Stimulated activated CD4-positive, alpha-beta T cell treated with anti-CD3 and anti-CD28 coated beads, Interleukin-4, amount 100 ng/mL, for 4 hours (primary cell): ENCODE measurements around the gene MAPT.
"Not testable (repeated sequence)": the region's sequence is repeated elsewhere in the genome, so short reads cannot be mapped to it uniquely, and the experiment has no call there.

Experiments used
- DNase-seq, 2 experiments: peaks; one replicate each; pipeline ENCODE4 v3.0.0-alpha.2; 2020

MAPT gene

GRCh38 chr17:45997166-45997565 lies 102.8 kb downstream of the MAPT start:
- no peak for DNase-seq

DNA sequence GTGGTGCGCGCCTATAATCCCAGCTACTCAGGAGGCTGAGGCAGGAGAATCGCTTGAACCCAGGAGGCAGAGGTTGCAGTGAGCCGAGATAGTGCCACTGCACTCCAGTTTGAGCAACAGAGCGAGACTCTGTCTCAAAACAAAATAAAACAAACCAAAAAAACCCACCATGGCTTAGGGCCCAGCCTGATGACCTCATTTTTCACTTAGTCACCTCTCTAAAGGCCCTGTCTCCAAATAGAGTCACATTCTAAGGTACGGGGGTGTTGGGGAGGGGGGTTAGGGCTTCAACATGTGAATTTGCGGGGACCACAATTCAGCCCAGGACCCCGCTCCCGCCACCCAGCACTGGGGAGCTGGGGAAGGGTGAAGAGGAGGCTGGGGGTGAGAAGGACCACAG lies 103.3 kb downstream of the MAPT start:
- DNase-seq, result no peak

GRCh38 chr17:45998987-45999899 lies 104.9 kb downstream of the MAPT start, which contains the start of gene STH:
Gene STH (plus strand): TSS chr17:45999250. CDS start chr17:45999280, 30 bp downstream.
- DNase-seq, result no peak

GRCh38 chr17:45999900-46000290 lies 105.5 kb downstream of the MAPT start:
- no peak for DNase-seq

DNA sequence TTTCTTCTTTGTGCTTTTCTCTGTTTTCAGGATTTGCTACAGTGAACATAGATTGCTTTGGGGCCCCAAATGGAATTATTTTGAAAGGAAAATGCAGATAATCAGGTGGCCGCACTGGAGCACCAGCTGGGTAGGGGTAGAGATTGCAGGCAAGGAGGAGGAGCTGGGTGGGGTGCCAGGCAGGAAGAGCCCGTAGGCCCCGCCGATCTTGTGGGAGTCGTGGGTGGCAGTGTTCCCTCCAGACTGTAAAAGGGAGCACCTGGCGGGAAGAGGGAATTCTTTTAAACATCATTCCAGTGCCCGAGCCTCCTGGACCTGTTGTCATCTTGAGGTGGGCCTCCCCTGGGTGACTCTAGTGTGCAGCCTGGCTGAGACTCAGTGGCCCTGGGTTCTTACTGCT lies 105.9 kb downstream of the MAPT start:
- DNase-seq, result no peak

GRCh38 chr17:46000757-46001156 lies 106.4 kb downstream of the MAPT start:
- no peak for DNase-seq

- no peak for DNase-seq
Measured at GRCh38 chr17:46001390-46002310, 107.3 kb downstream of the MAPT start.

DNA sequence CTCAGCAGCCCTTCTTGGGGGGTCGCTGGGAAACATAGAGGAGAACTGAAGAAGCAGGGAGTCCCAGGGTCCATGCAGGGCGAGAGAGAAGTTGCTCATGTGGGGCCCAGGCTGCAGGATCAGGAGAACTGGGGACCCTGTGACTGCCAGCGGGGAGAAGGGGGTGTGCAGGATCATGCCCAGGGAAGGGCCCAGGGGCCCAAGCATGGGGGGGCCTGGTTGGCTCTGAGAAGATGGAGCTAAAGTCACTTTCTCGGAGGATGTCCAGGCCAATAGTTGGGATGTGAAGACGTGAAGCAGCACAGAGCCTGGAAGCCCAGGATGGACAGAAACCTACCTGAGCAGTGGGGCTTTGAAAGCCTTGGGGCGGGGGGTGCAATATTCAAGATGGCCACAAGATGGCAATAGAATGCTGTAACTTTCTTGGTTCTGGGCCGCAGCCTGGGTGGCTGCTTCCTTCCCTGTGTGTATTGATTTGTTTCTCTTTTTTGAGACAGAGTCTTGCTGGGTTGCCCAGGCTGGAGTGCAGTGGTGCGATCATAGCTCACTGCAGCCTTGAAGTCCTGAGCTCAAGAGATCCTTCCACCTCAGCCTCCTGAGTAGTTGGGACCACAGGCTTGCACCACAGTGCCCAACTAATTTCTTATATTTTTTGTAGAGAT lies 108.1 kb downstream of the MAPT start:
- peak; percentile 54 to 61 for DNase-seq

DNA sequence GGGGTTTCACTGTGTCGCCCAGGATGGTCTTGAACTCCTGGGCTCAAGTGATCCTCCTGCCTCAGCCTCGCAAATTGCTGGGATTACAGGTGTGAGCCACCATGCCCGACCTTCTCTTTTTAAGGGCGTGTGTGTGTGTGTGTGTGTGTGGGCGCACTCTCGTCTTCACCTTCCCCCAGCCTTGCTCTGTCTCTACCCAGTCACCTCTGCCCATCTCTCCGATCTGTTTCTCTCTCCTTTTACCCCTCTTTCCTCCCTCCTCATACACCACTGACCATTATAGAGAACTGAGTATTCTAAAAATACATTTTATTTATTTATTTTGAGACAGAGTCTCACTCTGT lies 108.6 kb downstream of the MAPT start:
- no peak for DNase-seq

GRCh38 chr17:46003907-46004748 lies 109.8 kb downstream of the MAPT start:
- no peak for DNase-seq

GRCh38 chr17:46006082-46006481 lies 111.7 kb downstream of the MAPT start:
- DNase-seq, result not testable (repeated sequence)

DNA sequence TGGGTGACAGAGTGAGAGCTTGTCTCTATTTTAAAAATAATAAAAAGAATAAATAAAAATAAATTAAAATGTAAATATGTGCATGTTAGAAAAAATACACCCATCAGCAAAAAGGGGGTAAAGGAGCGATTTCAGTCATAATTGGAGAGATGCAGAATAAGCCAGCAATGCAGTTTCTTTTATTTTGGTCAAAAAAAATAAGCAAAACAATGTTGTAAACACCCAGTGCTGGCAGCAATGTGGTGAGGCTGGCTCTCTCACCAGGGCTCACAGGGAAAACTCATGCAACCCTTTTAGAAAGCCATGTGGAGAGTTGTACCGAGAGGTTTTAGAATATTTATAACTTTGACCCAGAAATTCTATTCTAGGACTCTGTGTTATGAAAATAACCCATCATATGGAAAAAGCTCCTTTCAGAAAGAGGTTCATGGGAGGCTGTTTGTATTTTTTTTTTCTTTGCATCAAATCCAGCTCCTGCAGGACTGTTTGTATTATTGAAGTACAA lies 113.2 kb downstream of the MAPT start:
- no peak for DNase-seq

DNA sequence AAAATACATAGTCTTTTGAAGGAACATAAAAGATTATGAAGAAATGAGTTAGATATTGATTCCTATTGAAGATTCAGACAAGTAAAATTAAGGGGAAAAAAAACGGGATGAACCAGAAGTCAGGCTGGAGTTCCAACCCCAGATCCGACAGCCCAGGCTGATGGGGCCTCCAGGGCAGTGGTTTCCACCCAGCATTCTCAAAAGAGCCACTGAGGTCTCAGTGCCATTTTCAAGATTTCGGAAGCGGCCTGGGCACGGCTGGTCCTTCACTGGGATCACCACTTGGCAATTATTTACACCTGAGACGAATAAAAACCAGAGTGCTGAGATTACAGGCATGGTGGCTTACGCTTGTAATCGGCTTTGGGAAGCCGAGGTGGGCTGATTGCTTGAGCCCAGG lies 114.2 kb downstream of the MAPT start:
- DNase-seq, result no peak

DNA sequence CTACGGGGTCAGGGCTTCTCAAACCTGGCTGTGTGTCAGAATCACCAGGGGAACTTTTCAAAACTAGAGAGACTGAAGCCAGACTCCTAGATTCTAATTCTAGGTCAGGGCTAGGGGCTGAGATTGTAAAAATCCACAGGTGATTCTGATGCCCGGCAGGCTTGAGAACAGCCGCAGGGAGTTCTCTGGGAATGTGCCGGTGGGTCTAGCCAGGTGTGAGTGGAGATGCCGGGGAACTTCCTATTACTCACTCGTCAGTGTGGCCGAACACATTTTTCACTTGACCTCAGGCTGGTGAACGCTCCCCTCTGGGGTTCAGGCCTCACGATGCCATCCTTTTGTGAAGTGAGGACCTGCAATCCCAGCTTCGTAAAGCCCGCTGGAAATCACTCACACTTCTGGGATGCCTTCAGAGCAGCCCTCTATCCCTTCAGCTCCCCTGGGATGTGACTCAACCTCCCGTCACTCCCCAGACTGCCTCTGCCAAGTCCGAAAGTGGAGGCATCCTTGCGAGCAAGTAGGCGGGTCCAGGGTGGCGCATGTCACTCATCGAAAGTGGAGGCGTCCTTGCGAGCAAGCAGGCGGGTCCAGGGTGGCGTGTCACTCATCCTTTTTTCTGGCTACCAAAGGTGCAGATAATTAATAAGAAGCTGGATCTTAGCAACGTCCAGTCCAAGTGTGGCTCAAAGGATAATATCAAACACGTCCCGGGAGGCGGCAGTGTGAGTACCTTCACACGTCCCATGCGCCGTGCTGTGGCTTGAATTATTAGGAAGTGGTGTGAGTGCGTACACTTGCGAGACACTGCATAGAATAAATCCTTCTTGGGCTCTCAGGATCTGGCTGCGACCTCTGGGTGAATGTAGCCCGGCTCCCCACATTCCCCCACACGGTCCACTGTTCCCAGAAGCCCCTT lies 115.6 kb downstream of the MAPT start:
- no peak for DNase-seq

DNA sequence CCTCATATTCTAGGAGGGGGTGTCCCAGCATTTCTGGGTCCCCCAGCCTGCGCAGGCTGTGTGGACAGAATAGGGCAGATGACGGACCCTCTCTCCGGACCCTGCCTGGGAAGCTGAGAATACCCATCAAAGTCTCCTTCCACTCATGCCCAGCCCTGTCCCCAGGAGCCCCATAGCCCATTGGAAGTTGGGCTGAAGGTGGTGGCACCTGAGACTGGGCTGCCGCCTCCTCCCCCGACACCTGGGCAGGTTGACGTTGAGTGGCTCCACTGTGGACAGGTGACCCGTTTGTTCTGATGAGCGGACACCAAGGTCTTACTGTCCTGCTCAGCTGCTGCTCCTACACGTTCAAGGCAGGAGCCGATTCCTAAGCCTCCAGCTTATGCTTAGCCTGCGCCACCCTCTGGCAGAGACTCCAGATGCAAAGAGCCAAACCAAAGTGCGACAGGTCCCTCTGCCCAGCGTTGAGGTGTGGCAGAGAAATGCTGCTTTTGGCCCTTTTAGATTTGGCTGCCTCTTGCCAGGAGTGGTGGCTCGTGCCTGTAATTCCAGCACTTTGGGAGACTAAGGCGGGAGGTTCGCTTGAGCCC lies 116.3 kb downstream of the MAPT start:
- no peak for DNase-seq

DNA sequence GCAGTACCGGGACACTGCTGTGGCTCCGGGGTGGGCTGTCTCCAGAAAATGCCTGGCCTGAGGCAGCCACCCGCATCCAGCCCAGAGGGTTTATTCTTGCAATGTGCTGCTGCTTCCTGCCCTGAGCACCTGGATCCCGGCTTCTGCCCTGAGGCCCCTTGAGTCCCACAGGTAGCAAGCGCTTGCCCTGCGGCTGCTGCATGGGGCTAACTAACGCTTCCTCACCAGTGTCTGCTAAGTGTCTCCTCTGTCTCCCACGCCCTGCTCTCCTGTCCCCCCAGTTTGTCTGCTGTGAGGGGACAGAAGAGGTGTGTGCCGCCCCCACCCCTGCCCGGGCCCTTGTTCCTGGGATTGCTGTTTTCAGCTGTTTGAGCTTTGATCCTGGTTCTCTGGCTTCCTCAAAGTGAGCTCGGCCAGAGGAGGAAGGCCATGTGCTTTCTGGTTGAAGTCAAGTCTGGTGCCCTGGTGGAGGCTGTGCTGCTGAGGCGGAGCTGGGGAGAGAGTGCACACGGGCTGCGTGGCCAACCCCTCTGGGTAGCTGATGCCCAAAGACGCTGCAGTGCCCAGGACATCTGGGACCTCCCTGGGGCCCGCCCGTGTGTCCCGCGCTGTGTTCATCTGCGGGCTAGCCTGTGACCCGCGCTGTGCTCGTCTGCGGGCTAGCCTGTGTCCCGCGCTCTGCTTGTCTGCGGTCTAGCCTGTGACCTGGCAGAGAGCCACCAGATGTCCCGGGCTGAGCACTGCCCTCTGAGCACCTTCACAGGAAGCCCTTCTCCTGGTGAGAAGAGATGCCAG lies 117.6 kb downstream of the MAPT start:
- no peak for DNase-seq

DNA sequence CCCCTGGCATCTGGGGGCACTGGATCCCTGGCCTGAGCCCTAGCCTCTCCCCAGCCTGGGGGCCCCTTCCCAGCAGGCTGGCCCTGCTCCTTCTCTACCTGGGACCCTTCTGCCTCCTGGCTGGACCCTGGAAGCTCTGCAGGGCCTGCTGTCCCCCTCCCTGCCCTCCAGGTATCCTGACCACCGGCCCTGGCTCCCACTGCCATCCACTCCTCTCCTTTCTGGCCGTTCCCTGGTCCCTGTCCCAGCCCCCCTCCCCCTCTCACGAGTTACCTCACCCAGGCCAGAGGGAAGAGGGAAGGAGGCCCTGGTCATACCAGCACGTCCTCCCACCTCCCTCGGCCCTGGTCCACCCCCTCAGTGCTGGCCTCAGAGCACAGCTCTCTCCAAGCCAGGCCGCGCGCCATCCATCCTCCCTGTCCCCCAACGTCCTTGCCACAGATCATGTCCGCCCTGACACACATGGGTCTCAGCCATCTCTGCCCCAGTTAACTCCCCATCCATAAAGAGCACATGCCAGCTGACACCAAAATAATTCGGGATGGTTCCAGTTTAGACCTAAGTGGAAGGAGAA lies 118.2 kb downstream of the MAPT start:
- no peak for DNase-seq

DNA sequence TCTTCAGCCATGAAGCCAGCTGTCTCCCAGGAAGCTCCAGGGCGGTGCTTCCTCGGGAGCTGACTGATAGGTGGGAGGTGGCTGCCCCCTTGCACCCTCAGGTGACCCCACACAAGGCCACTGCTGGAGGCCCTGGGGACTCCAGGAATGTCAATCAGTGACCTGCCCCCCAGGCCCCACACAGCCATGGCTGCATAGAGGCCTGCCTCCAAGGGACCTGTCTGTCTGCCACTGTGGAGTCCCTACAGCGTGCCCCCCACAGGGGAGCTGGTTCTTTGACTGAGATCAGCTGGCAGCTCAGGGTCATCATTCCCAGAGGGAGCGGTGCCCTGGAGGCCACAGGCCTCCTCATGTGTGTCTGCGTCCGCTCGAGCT lies 118.8 kb downstream of the MAPT start:
- DNase-seq, result no peak

DNA sequence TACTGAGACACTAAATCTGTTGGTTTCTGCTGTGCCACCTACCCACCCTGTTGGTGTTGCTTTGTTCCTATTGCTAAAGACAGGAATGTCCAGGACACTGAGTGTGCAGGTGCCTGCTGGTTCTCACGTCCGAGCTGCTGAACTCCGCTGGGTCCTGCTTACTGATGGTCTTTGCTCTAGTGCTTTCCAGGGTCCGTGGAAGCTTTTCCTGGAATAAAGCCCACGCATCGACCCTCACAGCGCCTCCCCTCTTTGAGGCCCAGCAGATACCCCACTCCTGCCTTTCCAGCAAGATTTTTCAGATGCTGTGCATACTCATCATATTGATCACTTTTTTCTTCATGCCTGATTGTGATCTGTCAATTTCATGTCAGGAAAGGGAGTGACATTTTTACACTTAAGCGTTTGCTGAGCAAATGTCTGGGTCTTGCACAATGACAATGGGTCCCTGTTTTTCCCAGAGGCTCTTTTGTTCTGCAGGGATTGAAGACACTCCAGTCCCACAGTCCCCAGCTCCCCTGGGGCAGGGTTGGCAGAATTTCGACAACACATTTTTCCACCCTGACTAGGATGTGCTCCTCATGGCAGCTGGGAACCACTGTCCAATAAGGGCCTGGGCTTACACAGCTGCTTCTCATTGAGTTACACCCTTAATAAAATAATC lies 119.3 kb downstream of the MAPT start:
- no peak for DNase-seq
